Panc1 (cell line): Measurements from ENCODE around the gene MBTPS1. TPM values are rescaled to one million over a fixed set of nuclear protein-coding genes. Genes with fewer than 3 reads are reported as not detected.

Experiments
- ATAC-seq: fragments of 200-7000 bp; cut with Tn5 transposase; 2 replicates; pipeline ENCODE4 v1.9.1; 2020; ENCODE audit warnings: mild to moderate bottlenecking, moderate library complexity
- BruUV-seq: library from RNA; stranded (reverse); fragments of 400-500 nt; replicated peaks from 2 replicates; lab custom pipeline; 2021; lab: Mats Ljungman, UMichigan
- CTCF ChIA-PET: fragments of 300-600 bp; sonication (Branson Sonifier 250); formaldehyde crosslinking; loops from one replicate; lab custom pipeline; 2022; ENCODE audit warnings: antibody characterized with exemption; lab: Charles Lee
- POLR2A ChIA-PET: fragments of 300-600 bp; sonication (Branson Sonifier 250); formaldehyde crosslinking; loops from one replicate; lab custom pipeline; 2022; ENCODE audit warnings: antibody characterized with exemption; lab: Charles Lee
- DNase-seq: peaks from one replicate; pipeline ENCODE4 v3.0.0-alpha.2; 2010; ENCODE audit warnings: low read depth, low spot score
- H3K27ac ChIP-seq: 2 replicates; pipeline ENCODE4 v1.5.1; 2011; ENCODE audit warnings: mild to moderate bottlenecking, low read length, inconsistent platforms
- H3K27me3 ChIP-seq: fragments of 200-500 bp; sonication (Bioruptor generic); 2 replicates; pipeline ENCODE4 v1.6.0; 2014; ENCODE audit warnings: low read length, inconsistent platforms; ENCODE audit not compliant: control insufficient read depth, insufficient read depth
- H3K36me3 ChIP-seq: fragments of 200-500 bp; sonication (Bioruptor generic); 2 replicates; pipeline ENCODE4 v1.5.1; 2014; ENCODE audit warnings: inconsistent platforms, mild to moderate bottlenecking, low read length, moderate library complexity; ENCODE audit not compliant: control insufficient read depth, insufficient read depth
- H3K4me1 ChIP-seq: 2 replicates; pipeline ENCODE4 v1.5.1; 2011; ENCODE audit warnings: inconsistent platforms, mild to moderate bottlenecking, low read length, moderate library complexity; ENCODE audit not compliant: control insufficient read depth, insufficient read depth
- H3K4me3 ChIP-seq, 2 experiments: 2 replicates each; pipeline ENCODE4 v1.5.1; 2011 to 2012; ENCODE audit warnings: low read depth in 2 of 2, low read length in 2 of 2, mild to moderate bottlenecking in 2 of 2, inconsistent platforms in 1 of 2, moderate library complexity in 1 of 2
- H3K9me3 ChIP-seq: fragments of 200-500 bp; sonication (Bioruptor generic); 2 replicates; pipeline ENCODE4 v1.5.1; 2014; ENCODE audit warnings: low read depth, mild to moderate bottlenecking, inconsistent platforms, low read length, moderate library complexity; ENCODE audit not compliant: control insufficient read depth, insufficient read depth
- CTCF ChIP-seq: fragments of 450-650 bp; IDR thresholded peaks from 2 replicates; pipeline ENCODE4 v1.5.1; 2017; ENCODE audit warnings: mild to moderate bottlenecking
- POLR2AphosphoS5 ChIP-seq: IDR thresholded peaks from 2 replicates; pipeline ENCODE4 v1.6.1; 2012; ENCODE audit warnings: mild to moderate bottlenecking, low read depth, low read length, moderate library complexity
- REST ChIP-seq, 2 experiments: IDR thresholded peaks; 2 replicates each; pipeline ENCODE4 v1.6.1; 2011 to 2012; ENCODE audit warnings: low read depth in 2 of 2, control low read depth in 1 of 2, low read length in 1 of 2, mild to moderate bottlenecking in 1 of 2, moderate library complexity in 1 of 2; ENCODE audit not compliant: insufficient read depth in 1 of 2
- SIN3A ChIP-seq: IDR thresholded peaks from 2 replicates; pipeline ENCODE4 v1.6.1; 2012; ENCODE audit warnings: low read depth, mild to moderate bottlenecking, low read length, moderate library complexity, borderline replicate concordance; ENCODE audit not compliant: insufficient read depth
- TCF7L2 ChIP-seq: IDR thresholded peaks from 2 replicates; pipeline ENCODE4 v1.6.1; 2011; ENCODE audit warnings: mild to moderate bottlenecking, low read depth, low read length, inconsistent platforms
- in situ Hi-C: cut with HindIII; loops from 2 replicates; pipeline ENCODE4 v1.10.0; 2016; ENCODE audit warnings: low sequenced_read_pairs, low pct_unique_long_range_greater_than_20kb
- intact Hi-C: fragments of 100-400 bp; cut with micrococcal nuclease; formaldehyde crosslinking; loops from one replicate; pipeline ENCODE4 v1.10.0; 2022; ENCODE audit not compliant: unreplicated experiment
- total RNA-seq: library from RNA; stranded (reverse); gene quantifications from one replicate; pipeline ENCODE4 v1.2.1, GENCODE V29; 2021; ENCODE audit not compliant: unreplicated experiment

The MBTPS1 gene
- total RNA-seq, 1 experiment from 2014 or later = 66.8 TPM

- CTCF ChIA-PET = no interaction called here
- POLR2A ChIA-PET = no interaction called here
- H3K9me3 ChIP-seq = no peaks in the 10 kb centered on the region
- H3K27me3 ChIP-seq = no peaks in the 10 kb centered on the region
- no TSS peak for BruUV-seq
- DNase-seq (no peak), ATAC-seq (no peak)
- H3K4me1 ChIP-seq = no peaks in the 10 kb centered on the region
- H3K4me3 ChIP-seq = no peak overlapping the region
- intact Hi-C loops = no loop called here
- TF ChIP-seq SIN3A (no peak), CTCF (no peak), POLR2AphosphoS5 (no peak)
- in situ Hi-C loops = no loop called here
- peaks cover 2% of the 10 kb centered on the region; the same call in 1 of the 2 replicates for H3K36me3 ChIP-seq
- no peak overlapping the region for H3K27ac ChIP-seq
These were observed 42.0 kb downstream of the MBTPS1 start for GRCh38 chr16:84074721-84075120.

GRCh38 chr16:84072014-84072413 lies 44.7 kb downstream of the MBTPS1 start:
- peaks cover 2% of the 10 kb centered on the region for H3K36me3 ChIP-seq
- TF ChIP-seq SIN3A (no peak), CTCF (no peak), POLR2AphosphoS5 (no peak), REST (IDR thresholded peaks at IDR 0.05; ENCODE audit: insufficient read depth in 1 of 2, low read depth in 2 of 2, low read length in 1 of 2) (no peak), TCF7L2 (no peak)
- ATAC-seq = no peak
- in situ Hi-C loops (no loop called here), intact Hi-C loops (no loop called here)
- CTCF ChIA-PET = no interaction called here
- H3K4me3 ChIP-seq = no peak overlapping the region
- no TSS peak for BruUV-seq
- no peak overlapping the region for H3K27ac ChIP-seq
- H3K4me1 ChIP-seq = no peaks in the 10 kb centered on the region
- H3K27me3 ChIP-seq = no peaks in the 10 kb centered on the region
- no peak for DNase-seq
- POLR2A ChIA-PET = no interaction called here
- no peaks in the 10 kb centered on the region for H3K9me3 ChIP-seq
